Ishikawa (cell line): ENCODE measurements around the gene RIC1.

Experiments used
- CEBPB ChIP-seq: IDR thresholded peaks from 2 replicates; pipeline ENCODE4 v1.6.1; 2012
- CREB1 ChIP-seq: IDR thresholded peaks from 2 replicates; pipeline ENCODE4 v1.6.1; 2012; ENCODE audit warnings: low read depth
- EGR1 ChIP-seq: IDR thresholded peaks from 2 replicates; pipeline ENCODE4 v1.6.1; 2012
- EP300 ChIP-seq: IDR thresholded peaks from 2 replicates; pipeline ENCODE4 v1.6.1; 2012; ENCODE audit warnings: borderline replicate concordance
- FOXM1 ChIP-seq: IDR thresholded peaks from 2 replicates; pipeline ENCODE4 v1.6.1; 2012; ENCODE audit warnings: low read depth, borderline replicate concordance
- NFIC ChIP-seq: IDR thresholded peaks from 2 replicates; pipeline ENCODE4 v1.6.1; 2012
- RAD21 ChIP-seq: IDR thresholded peaks from 2 replicates; pipeline ENCODE4 v1.6.1; 2012; ENCODE audit warnings: low read depth
- TAF1 ChIP-seq: IDR thresholded peaks from 2 replicates; pipeline ENCODE4 v1.6.1; 2012; ENCODE audit warnings: low read depth, mild to moderate bottlenecking
- TCF12 ChIP-seq: IDR thresholded peaks from 2 replicates; pipeline ENCODE4 v1.6.1; 2012; ENCODE audit warnings: low read depth
- TEAD4 ChIP-seq: IDR thresholded peaks from 2 replicates; pipeline ENCODE4 v1.6.1; 2012
- USF1 ChIP-seq: IDR thresholded peaks from 2 replicates; pipeline ENCODE4 v1.6.1; 2012
- YY1 ChIP-seq: IDR thresholded peaks from 2 replicates; pipeline ENCODE4 v1.6.1; 2012; ENCODE audit warnings: low read depth
- ZBTB7A ChIP-seq: IDR thresholded peaks from 2 replicates; pipeline ENCODE4 v1.6.1; 2012; ENCODE audit warnings: low read depth
- TF ChIP-seq, protein P1 (sequence below): IDR thresholded peaks from 2 replicates; pipeline ENCODE4 v1.6.1; 2012
- TF ChIP-seq, protein P2 (sequence below): IDR thresholded peaks from 2 replicates; pipeline ENCODE4 v1.6.1; 2012; ENCODE audit warnings: low read depth, mild to moderate bottlenecking

The RIC1 gene

GRCh38 chr9:5611321-5612184, 17.4 kb upstream of the RIC1 start:
- no peak for TF ChIP-seq FOXM1
- no peak for TF ChIP-seq CREB1
- TF ChIP-seq NFIC, result peak; percentile 64
- peak; percentile 55; the same call in 1 of the 2 replicates for TF ChIP-seq TCF12

DNA sequence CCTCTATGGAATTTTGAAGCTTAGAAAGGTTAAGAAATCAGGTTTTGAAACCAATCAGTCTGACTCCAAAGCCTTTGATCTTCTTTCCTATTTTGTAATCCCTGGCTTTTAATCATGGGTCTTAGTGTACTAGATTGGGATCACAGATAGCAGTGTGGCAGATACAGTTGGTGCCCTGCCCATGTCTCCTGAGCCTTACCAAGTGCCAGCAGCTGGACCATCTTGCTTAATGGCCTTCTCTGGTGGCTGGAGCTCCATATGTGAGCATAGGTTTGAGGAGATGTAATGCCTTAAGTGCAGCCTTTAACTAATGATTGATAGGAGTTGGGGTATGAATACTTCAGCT, 16.7 kb upstream of the RIC1 start:
- TF ChIP-seq CREB1 (no peak), YY1 (no peak), FOXM1 (no peak), EGR1 (no peak), NFIC (no peak), EP300 (no peak), ZBTB7A (no peak), CEBPB (no peak), USF1 (no peak), TAF1 (no peak), RAD21 (no peak), TCF12 (no peak; the same call in 1 of the 2 replicates), TEAD4 (no peak)
- TF ChIP-seq, protein P1, sequence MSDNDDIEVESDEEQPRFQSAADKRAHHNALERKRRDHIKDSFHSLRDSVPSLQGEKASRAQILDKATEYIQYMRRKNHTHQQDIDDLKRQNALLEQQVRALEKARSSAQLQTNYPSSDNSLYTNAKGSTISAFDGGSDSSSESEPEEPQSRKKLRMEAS, result no peak
- TF ChIP-seq, protein P2, sequence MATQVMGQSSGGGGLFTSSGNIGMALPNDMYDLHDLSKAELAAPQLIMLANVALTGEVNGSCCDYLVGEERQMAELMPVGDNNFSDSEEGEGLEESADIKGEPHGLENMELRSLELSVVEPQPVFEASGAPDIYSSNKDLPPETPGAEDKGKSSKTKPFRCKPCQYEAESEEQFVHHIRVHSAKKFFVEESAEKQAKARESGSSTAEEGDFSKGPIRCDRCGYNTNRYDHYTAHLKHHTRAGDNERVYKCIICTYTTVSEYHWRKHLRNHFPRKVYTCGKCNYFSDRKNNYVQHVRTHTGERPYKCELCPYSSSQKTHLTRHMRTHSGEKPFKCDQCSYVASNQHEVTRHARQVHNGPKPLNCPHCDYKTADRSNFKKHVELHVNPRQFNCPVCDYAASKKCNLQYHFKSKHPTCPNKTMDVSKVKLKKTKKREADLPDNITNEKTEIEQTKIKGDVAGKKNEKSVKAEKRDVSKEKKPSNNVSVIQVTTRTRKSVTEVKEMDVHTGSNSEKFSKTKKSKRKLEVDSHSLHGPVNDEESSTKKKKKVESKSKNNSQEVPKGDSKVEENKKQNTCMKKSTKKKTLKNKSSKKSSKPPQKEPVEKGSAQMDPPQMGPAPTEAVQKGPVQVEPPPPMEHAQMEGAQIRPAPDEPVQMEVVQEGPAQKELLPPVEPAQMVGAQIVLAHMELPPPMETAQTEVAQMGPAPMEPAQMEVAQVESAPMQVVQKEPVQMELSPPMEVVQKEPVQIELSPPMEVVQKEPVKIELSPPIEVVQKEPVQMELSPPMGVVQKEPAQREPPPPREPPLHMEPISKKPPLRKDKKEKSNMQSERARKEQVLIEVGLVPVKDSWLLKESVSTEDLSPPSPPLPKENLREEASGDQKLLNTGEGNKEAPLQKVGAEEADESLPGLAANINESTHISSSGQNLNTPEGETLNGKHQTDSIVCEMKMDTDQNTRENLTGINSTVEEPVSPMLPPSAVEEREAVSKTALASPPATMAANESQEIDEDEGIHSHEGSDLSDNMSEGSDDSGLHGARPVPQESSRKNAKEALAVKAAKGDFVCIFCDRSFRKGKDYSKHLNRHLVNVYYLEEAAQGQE, result no peak

GRCh38 chr9:5614192-5614591, 14.7 kb upstream of the RIC1 start:
- TF ChIP-seq CEBPB, result no peak
- no peak for TF ChIP-seq TEAD4
- TF ChIP-seq EGR1, result no peak
- no peak for TF ChIP-seq YY1
- TF ChIP-seq CREB1, result no peak
- no peak for TF ChIP-seq NFIC
- TF ChIP-seq EP300, result no peak
- TF ChIP-seq, protein P1, result no peak
- no peak for TF ChIP-seq FOXM1
- no peak for TF ChIP-seq TAF1
- TF ChIP-seq ZBTB7A, result no peak
- no peak for TF ChIP-seq RAD21
- TF ChIP-seq, protein P2, result no peak
- no peak for TF ChIP-seq USF1
- no peak for TF ChIP-seq TCF12

DNA sequence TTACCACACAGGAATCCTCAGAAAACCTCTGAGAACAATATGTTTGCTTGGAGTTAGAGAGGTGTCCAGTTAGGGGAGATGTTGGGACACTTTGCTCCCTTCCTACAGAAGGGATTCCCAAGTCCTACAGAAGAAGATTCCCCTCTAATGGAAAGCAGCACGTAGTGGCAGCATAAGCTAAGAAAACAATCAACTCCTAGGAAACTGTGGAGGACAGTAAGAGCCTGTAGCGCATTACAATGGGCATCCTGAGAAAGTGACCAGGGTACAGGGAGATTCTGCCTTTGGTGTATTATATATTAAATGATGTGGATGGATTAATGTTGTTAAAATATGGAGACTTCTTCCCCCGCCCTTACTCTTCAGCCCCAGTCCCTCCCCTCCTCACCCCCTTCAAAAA, 13.9 kb upstream of the RIC1 start:
- TF ChIP-seq, protein P1, result no peak
- TF ChIP-seq EGR1 (no peak), CEBPB (no peak), ZBTB7A (no peak), TCF12 (no peak), TAF1 (no peak), NFIC (no peak), EP300 (no peak)

DNA sequence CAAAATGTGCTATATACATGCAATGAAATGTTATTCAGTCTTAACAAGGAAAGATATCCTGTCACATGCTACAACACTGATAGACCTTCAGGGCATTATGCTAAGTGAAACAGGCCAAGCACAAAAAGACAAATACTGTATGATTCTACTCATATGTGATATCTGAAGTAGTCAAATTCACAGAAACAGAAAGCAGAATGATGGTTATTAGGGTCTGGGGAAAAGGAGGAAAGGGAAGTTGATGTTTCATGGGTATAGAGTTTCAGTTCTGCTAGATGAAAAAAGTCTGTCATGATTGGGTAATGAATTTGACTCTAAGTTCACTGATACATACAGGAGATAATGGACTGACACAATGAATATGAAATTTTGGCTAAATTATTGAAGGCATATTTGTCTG, 11.2 kb upstream of the RIC1 start:
- no peak for TF ChIP-seq FOXM1
- no peak for TF ChIP-seq EP300
- no peak for TF ChIP-seq YY1
- no peak for TF ChIP-seq ZBTB7A
- TF ChIP-seq RAD21, result no peak
- TF ChIP-seq TAF1, result no peak
- no peak for TF ChIP-seq EGR1
- TF ChIP-seq TCF12, result no peak
- no peak for TF ChIP-seq CREB1
- TF ChIP-seq, protein P2, result no peak
- TF ChIP-seq, protein P1, result no peak
- TF ChIP-seq CEBPB, result no peak
- TF ChIP-seq USF1, result no peak
- TF ChIP-seq NFIC, result no peak
- no peak for TF ChIP-seq TEAD4
